Mesodermal cell (in vitro differentiated cells): ENCODE data around the gene WNT3.
"Not testable (repeated sequence)": the region's sequence is repeated elsewhere in the genome, so short reads cannot be mapped to it uniquely, and the experiment has no call there.

Source experiments
- H3K27ac ChIP-seq: 2 replicates; pipeline ENCODE4 v1.7.0; 2013; ENCODE audit warnings: mild to moderate bottlenecking, low read depth, low read length, moderate library complexity; ENCODE audit not compliant: severe bottlenecking
- H3K36me3 ChIP-seq: 2 replicates; pipeline ENCODE4 v1.7.1; 2013; ENCODE audit warnings: mild to moderate bottlenecking, low read length, moderate library complexity; ENCODE audit not compliant: control insufficient read depth, insufficient read depth
- H3K4me1 ChIP-seq: one replicate; pipeline ENCODE4 v1.7.1; 2013; ENCODE audit warnings: mild to moderate bottlenecking, low read length; ENCODE audit not compliant: insufficient read depth, control insufficient read depth, poor library complexity, severe bottlenecking
- H3K4me3 ChIP-seq: 2 replicates; pipeline ENCODE4 v1.7.0; 2013; ENCODE audit warnings: low read length, control low read depth, mild to moderate bottlenecking; ENCODE audit not compliant: insufficient read depth, poor library complexity, severe bottlenecking; ENCODE audit errors: extremely low read depth
- H3K9me3 ChIP-seq: 2 replicates; pipeline ENCODE4 v1.7.1; 2013; ENCODE audit warnings: mild to moderate bottlenecking, low read length, moderate library complexity; ENCODE audit not compliant: control insufficient read depth
- WGBS, 2 experiments: methylation state at CpG; one replicate each; pipeline ENCODE4 v1.1.5; 2013; ENCODE audit warnings: missing lambda C conversion rate in 2 of 2; ENCODE audit not compliant: insufficient coverage in 2 of 2; 5-methylcytosine and 5-hydroxymethylcytosine counted together

Gene WNT3

GRCh38 chr17:46764709-46765401, 53.6 kb downstream of the WNT3 start:
- Histone ChIP-seq H3K4me1 (peaks cover 41% of the 10 kb centered on the region), H3K27ac (peak overlapping the region; percentile 6), H3K9me3 (no peaks in the 10 kb centered on the region), H3K36me3 (peaks cover 54% of the 10 kb centered on the region), H3K4me3 (no peak overlapping the region)
- 81 to 87% methylated on average over 10 to 13 of the region's 13 CpGs for WGBS, 2 experiments

GRCh38 chr17:46764000-46764708, 54.3 kb downstream of the WNT3 start:
- H3K4me1 ChIP-seq: peaks cover 35% of the 10 kb centered on the region
- H3K9me3 ChIP-seq: no peaks in the 10 kb centered on the region
- H3K36me3 ChIP-seq: peaks cover 50% of the 10 kb centered on the region
- H3K4me3 ChIP-seq: no peak overlapping the region
- H3K27ac ChIP-seq: no peak overlapping the region
- 91 to 100% methylated on average over 3 to 4 of the region's 12 CpGs for WGBS, 2 experiments

DNA sequence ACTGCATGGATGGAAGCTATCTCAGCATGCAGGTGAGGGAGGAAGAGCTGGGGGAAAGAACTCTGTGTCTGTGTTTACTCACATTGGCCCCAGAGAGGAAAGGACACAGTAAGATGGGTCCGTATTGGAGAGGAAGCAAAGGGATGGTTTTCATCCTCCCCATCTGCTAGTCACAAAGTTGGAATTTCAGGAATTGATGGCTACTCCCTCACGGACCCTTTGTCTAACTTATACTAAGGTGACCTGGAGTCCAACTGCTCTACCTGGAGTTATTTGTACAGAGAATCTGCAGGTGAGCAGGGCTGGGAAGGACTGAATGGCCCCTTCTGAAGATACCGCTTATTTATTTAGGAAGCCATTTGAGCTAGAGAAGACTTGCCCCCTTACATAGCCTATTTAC, 55.1 kb downstream of the WNT3 start:
- Histone ChIP-seq H3K4me1 (peaks cover 35% of the 10 kb centered on the region), H3K36me3 (peaks cover 45% of the 10 kb centered on the region)
- 60 to 100% methylated on average over 1 to 3 of the region's 3 CpGs for WGBS, 2 experiments

GRCh38 chr17:46759141-46759540, 59.4 kb downstream of the WNT3 start:
- Histone ChIP-seq H3K4me3 (no peak overlapping the region), H3K36me3 (peaks cover 52% of the 10 kb centered on the region), H3K4me1 (peaks cover 13% of the 10 kb centered on the region), H3K27ac (no peak overlapping the region), H3K9me3 (no peaks in the 10 kb centered on the region)
- 97 to 98% methylated on average over 8 to 9 of the region's 9 CpGs for WGBS, 2 experiments

More for the DNA sequence above, 55.1 kb downstream of the WNT3 start:
- no peak overlapping the region for H3K27ac ChIP-seq
- H3K4me3 ChIP-seq: no peak overlapping the region
- H3K9me3 ChIP-seq: no peaks in the 10 kb centered on the region

- H3K36me3 ChIP-seq: peaks cover 51% of the 10 kb centered on the region
- H3K27ac ChIP-seq: no peak overlapping the region
- 91 to 94% methylated on average over 5 of the region's 5 CpGs for WGBS, 2 experiments
- H3K4me1 ChIP-seq: peaks cover 8% of the 10 kb centered on the region
- H3K9me3 ChIP-seq: no peaks in the 10 kb centered on the region
- no peak overlapping the region for H3K4me3 ChIP-seq
These were observed 59.9 kb downstream of the WNT3 start for GRCh38 chr17:46758614-46759013.

DNA sequence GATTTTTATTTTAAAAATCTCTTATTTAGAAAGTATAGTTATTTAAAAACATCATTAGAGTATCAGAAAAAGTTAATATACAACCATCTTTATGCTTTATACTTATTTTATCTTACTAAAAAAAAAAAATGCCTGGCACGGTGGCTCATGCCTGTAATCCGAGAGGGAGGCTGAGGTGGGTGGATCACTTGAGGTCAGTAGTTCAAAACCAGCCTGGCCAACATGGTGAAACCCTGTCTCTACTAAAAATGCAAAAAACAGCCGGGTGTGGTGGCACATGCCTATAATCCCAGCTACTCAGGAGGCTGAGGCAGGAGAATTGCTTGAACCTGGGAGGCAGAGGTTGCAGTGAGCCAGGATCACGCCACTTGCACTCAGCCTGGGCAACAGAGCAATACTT, 60.9 kb downstream of the WNT3 start:
- H3K4me1 ChIP-seq, H3K27ac ChIP-seq, H3K9me3 ChIP-seq, H3K4me3 ChIP-seq: not testable (repeated sequence)
- H3K36me3 ChIP-seq: peaks cover 41% of the 10 kb centered on the region
- 86 to 96% methylated on average over 3 to 4 of the region's 4 CpGs for WGBS, 2 experiments

DNA sequence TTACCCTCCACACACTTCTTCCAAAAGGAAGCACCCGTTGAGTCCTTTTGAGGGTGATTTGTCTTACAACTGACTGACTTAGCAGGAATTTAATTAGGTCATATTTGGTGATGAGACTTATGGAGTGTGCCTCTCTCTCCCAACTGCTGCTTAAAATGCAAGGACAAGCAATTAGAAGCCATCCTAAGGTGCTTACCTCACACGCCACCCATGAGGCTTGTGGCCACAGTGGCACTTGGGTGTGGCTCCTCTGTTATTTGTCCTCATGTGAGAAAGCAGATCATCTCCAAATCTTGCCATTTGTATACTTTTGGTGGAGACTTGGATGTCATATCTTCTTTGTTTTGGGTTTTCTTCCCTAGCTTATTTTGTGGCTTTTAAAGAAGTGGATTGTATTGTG, 61.6 kb downstream of the WNT3 start:
- Histone ChIP-seq H3K4me3 (no peak overlapping the region), H3K36me3 (peaks cover 45% of the 10 kb centered on the region), H3K27ac (no peak overlapping the region), H3K4me1 (no peaks in the 10 kb centered on the region), H3K9me3 (no peaks in the 10 kb centered on the region)
- 89 to 100% methylated on average over 1 of the region's 2 CpGs for WGBS, 2 experiments

- Histone ChIP-seq H3K36me3 (peaks cover 44% of the 10 kb centered on the region), H3K4me1 (no peaks in the 10 kb centered on the region), H3K9me3 (no peaks in the 10 kb centered on the region), H3K27ac (no peak overlapping the region), H3K4me3 (no peak overlapping the region)
- 84 to 86% methylated on average over 3 of the region's 4 CpGs for WGBS, 2 experiments
These were observed 62.3 kb downstream of the WNT3 start for GRCh38 chr17:46756081-46756735.

GRCh38 chr17:46753776-46754175, 64.7 kb downstream of the WNT3 start:
- no peaks in the 10 kb centered on the region for H3K9me3 ChIP-seq
- no peak overlapping the region for H3K4me3 ChIP-seq
- WGBS, 2 experiments: 79 to 100% methylated on average over 1 to 2 of the region's 3 CpGs
- H3K27ac ChIP-seq: no peak overlapping the region
- H3K4me1 ChIP-seq: no peaks in the 10 kb centered on the region
- peaks cover 41% of the 10 kb centered on the region for H3K36me3 ChIP-seq

DNA sequence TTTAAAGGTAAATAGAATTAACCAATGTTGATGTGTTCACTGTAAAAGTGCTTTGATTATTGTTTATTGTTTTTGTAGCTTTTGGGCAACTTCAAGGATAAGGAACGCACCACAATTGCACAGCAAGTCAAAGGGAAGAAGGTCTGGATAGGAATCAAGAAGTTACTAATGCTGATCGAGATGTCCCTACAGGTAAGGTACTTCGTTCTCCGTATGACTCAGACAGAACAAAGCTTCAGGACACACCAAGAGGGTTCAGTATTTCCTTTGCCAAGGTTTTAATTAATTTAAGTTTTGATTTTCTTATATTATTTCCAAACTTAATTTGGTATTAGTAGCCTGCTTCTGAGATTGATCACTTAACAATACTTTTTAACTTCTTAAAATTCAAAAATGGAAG, 67.1 kb downstream of the WNT3 start:
- WGBS, 2 experiments: 67 to 89% methylated on average over 2 to 3 of the region's 4 CpGs
- Histone ChIP-seq H3K36me3 (peaks cover 46% of the 10 kb centered on the region), H3K4me1 (no peaks in the 10 kb centered on the region), H3K4me3 (no peak overlapping the region), H3K9me3 (no peaks in the 10 kb centered on the region), H3K27ac (no peak overlapping the region)
